ENCODE measurements around the gene COX6B2.

- TF ChIP-seq GATA2 (IDR thresholded peaks at IDR 0.05; ENCODE audit: low read depth, low read length): no peak
- no peak for TF ChIP-seq GATA3 (IDR thresholded peaks at IDR 0.05; ENCODE audit: low read depth, low read length)
Observed at GRCh38 chr19:55333870-55334269, 20.6 kb downstream of the COX6B2 start.

Data from SH-SY5Y (cell line).